ENCODE data around the gene DDB1. TPM values are rescaled to one million over a fixed set of nuclear protein-coding genes. Genes with fewer than 3 reads are reported as not detected.

The DDB1 gene
- total and polyA plus RNA-seq, 2 of the 13 experiments (the other 11 are each of a cell fraction or from before 2014, with no cell fraction given) = 217 to 266 TPM

GRCh38 chr11:61361741-61362541 lies 29.0 kb upstream of the DDB1 start, which contains the start of the genes CYB561A3 and TMEM138 (continued):
- no peak for TF ChIP-seq RBAK (CRISPR knock-in tag; IDR thresholded peaks at IDR 0.05)
- no peak for TF ChIP-seq ZNF724P (CRISPR knock-in tag; IDR thresholded peaks at IDR 0.05; ENCODE audit: borderline replicate concordance)
- no peak for TF ChIP-seq ATF5 (CRISPR knock-in tag; IDR thresholded peaks at IDR 0.05; ENCODE audit: low read depth)
- no peak for TF ChIP-seq ZNF75D (CRISPR knock-in tag; IDR thresholded peaks at IDR 0.05; ENCODE audit: borderline replicate concordance)
- TF ChIP-seq TEF (CRISPR knock-in tag; IDR thresholded peaks at IDR 0.05) = no peak
- TF ChIP-seq ZNF674 (CRISPR knock-in tag; IDR thresholded peaks at IDR 0.05; ENCODE audit: low read depth) = no peak
- no peak for TF ChIP-seq KDM6A (CRISPR knock-in tag; IDR thresholded peaks at IDR 0.05; ENCODE audit: low read depth)
- TF ChIP-seq TRIM22 (IDR thresholded peaks at IDR 0.05) = no peak
- TF ChIP-seq ZNF780A (CRISPR knock-in tag; IDR thresholded peaks at IDR 0.05) = 0 out of 2 replicates have a peak, but pooled peaks have one; percentile 13
- no peak for TF ChIP-seq TAF15 (IDR thresholded peaks at IDR 0.05; ENCODE audit: low read depth, low read length, poor library complexity, severe bottlenecking)
- TF ChIP-seq GATAD2A (CRISPR knock-in tag; IDR thresholded peaks at IDR 0.05) = peak; percentile 11; the same call in 1 of the 2 replicates
- TF ChIP-seq IKZF5 (CRISPR knock-in tag; IDR thresholded peaks at IDR 0.05) = peak; percentile 49; the same call in 1 of the 2 replicates
- TF ChIP-seq ZBTB10 (CRISPR knock-in tag; IDR thresholded peaks at IDR 0.05; ENCODE audit: borderline replicate concordance) = peak; percentile 68
- peak; percentile 58; the same call in 1 of the 2 replicates for TF ChIP-seq ZNF607 (CRISPR knock-in tag; IDR thresholded peaks at IDR 0.05; ENCODE audit: borderline replicate concordance)
- no peak; the same call in 1 of the 2 replicates for TF ChIP-seq HIC2 (CRISPR knock-in tag; IDR thresholded peaks at IDR 0.05; ENCODE audit: low read depth)
- TF ChIP-seq TRAFD1 (CRISPR knock-in tag; IDR thresholded peaks at IDR 0.05; ENCODE audit: borderline replicate concordance) = no peak
